ENCODE measurements around the gene ABCC11.
A peak's percentile ranks its signal among the peaks of the same experiment; 100 is the strongest.

The ABCC11 gene

GRCh38 chr16:48250520-48251278 lies 3.4 kb upstream of the ABCC11 start:
- H3K27me3 ChIP-seq (ENCODE audit: insufficient read depth, low read length, poor library complexity) = no peaks in the 10 kb centered on the region
- no peak overlapping the region for H3K4me3 ChIP-seq (ENCODE audit: low read depth in 1 of 2, low read length in 2 of 2)
- no peak overlapping the region for H3K4me2 ChIP-seq (ENCODE audit: insufficient read depth, low read length)
- H3K27ac ChIP-seq (ENCODE audit: low read length) = no peak overlapping the region
- peaks cover 54% of the 10 kb centered on the region for H3K79me2 ChIP-seq (ENCODE audit: insufficient read depth, low read length)
- ATAC-seq (ENCODE audit: insufficient read depth, low read depth) (no peak), DNase-seq (no peak)
- H3K9ac ChIP-seq (ENCODE audit: low read depth, low read length) = no peak overlapping the region
- H4K20me1 ChIP-seq (ENCODE audit: insufficient read depth, low read length) = peaks cover 11% of the 10 kb centered on the region; the same call in 1 of the 2 replicates
- peaks cover 20% of the 10 kb centered on the region for H3K4me1 ChIP-seq (ENCODE audit: insufficient read depth, low read length)
- TF ChIP-seq EZH2 (IDR thresholded peaks at IDR 0.05; ENCODE audit: borderline replicate concordance, low read depth, low read length, severe bottlenecking) (no peak), CTCF (IDR thresholded peaks at IDR 0.05; ENCODE audit: borderline replicate concordance, extremely low read depth, low read length, poor library complexity, severe bottlenecking) (no peak)
- H3K36me3 ChIP-seq (ENCODE audit: insufficient read depth, low read length) = peaks cover 36% of the 10 kb centered on the region
- no peaks in the 10 kb centered on the region for H3K9me3 ChIP-seq (ENCODE audit: insufficient read depth, low read length, severe bottlenecking)
- no peak overlapping the region for H2AFZ ChIP-seq (ENCODE audit: low read depth, low read length)

GRCh38 chr16:48246066-48246465 lies 1.3 kb downstream of the ABCC11 start:
- Histone ChIP-seq H3K36me3 (ENCODE audit: insufficient read depth, low read length) (no peaks in the 10 kb centered on the region; the same call in 1 of the 2 replicates), H3K9ac (ENCODE audit: low read depth, low read length) (peak overlapping the region; percentile 79; the same call in 1 of the 2 replicates), H3K4me1 (ENCODE audit: insufficient read depth, low read length) (peaks cover 37% of the 10 kb centered on the region), H3K27me3 (ENCODE audit: insufficient read depth, low read length, poor library complexity) (no peaks in the 10 kb centered on the region), H2AFZ (ENCODE audit: low read depth, low read length) (no peak overlapping the region), H3K4me2 (ENCODE audit: insufficient read depth, low read length) (peak overlapping the region; percentile 88), H3K79me2 (ENCODE audit: insufficient read depth, low read length) (peaks cover 64% of the 10 kb centered on the region), H4K20me1 (ENCODE audit: insufficient read depth, low read length) (peaks cover 16% of the 10 kb centered on the region; the same call in 1 of the 2 replicates), H3K4me3 (ENCODE audit: low read depth in 1 of 2, low read length in 2 of 2) (peak overlapping the region in 1 of 2 experiments; percentile 41; a peak in 1 of 4 replicates), H3K27ac (ENCODE audit: low read length) (peak overlapping the region; percentile 35; the same call in 1 of the 2 replicates), H3K9me3 (ENCODE audit: insufficient read depth, low read length, severe bottlenecking) (no peaks in the 10 kb centered on the region)
- no peak for DNase-seq
- TF ChIP-seq EZH2 (IDR thresholded peaks at IDR 0.05; ENCODE audit: borderline replicate concordance, low read depth, low read length, severe bottlenecking) (no peak), CTCF (IDR thresholded peaks at IDR 0.05; ENCODE audit: borderline replicate concordance, extremely low read depth, low read length, poor library complexity, severe bottlenecking) (no peak)
- no peak for ATAC-seq (ENCODE audit: insufficient read depth, low read depth)

- Histone ChIP-seq H3K79me2 (ENCODE audit: insufficient read depth, low read length) (peaks cover 57% of the 10 kb centered on the region), H3K9me3 (ENCODE audit: insufficient read depth, low read length, severe bottlenecking) (no peaks in the 10 kb centered on the region), H3K36me3 (ENCODE audit: insufficient read depth, low read length) (no peaks in the 10 kb centered on the region; the same call in 1 of the 2 replicates), H3K9ac (ENCODE audit: low read depth, low read length) (peak overlapping the region; percentile 79), H3K27me3 (ENCODE audit: insufficient read depth, low read length, poor library complexity) (no peaks in the 10 kb centered on the region), H2AFZ (ENCODE audit: low read depth, low read length) (peak overlapping the region; percentile 86), H3K4me1 (ENCODE audit: insufficient read depth, low read length) (peaks cover 37% of the 10 kb centered on the region), H3K4me2 (ENCODE audit: insufficient read depth, low read length) (peak overlapping the region; percentile 88), H3K4me3 (ENCODE audit: low read depth in 1 of 2, low read length in 2 of 2) (peak overlapping the region; percentile 64 to 86), H4K20me1 (ENCODE audit: insufficient read depth, low read length) (peaks cover 16% of the 10 kb centered on the region; the same call in 1 of the 2 replicates), H3K27ac (ENCODE audit: low read length) (peak overlapping the region; percentile 74)
- DNase-seq = peak; percentile 5
- no peak for TF ChIP-seq CTCF (IDR thresholded peaks at IDR 0.05; ENCODE audit: borderline replicate concordance, extremely low read depth, low read length, poor library complexity, severe bottlenecking)
- no peak for TF ChIP-seq EZH2 (IDR thresholded peaks at IDR 0.05; ENCODE audit: borderline replicate concordance, low read depth, low read length, severe bottlenecking)
- ATAC-seq (ENCODE audit: insufficient read depth, low read depth) = no peak
Observed at GRCh38 chr16:48244863-48245195, 2.5 kb downstream of the ABCC11 start.
